Thoracic aorta (tissue), 2 donors: Measurements from ENCODE around the gene LRRN4CL. TPM values are rescaled to one million over a fixed set of nuclear protein-coding genes. Genes with fewer than 3 reads are reported as not detected.

Experiments used
- ATAC-seq: fragments of 150-250 bp; one replicate; pipeline ENCODE4 v1.8.0; 2017; ENCODE audit warnings: low read depth; ENCODE audit not compliant: insufficient number of reproducible peaks, low FRiP score
- DNase-seq: peaks from one replicate; pipeline ENCODE4 v3.0.0-alpha.2; 2020; ENCODE audit warnings: low spot score
- H3K27ac ChIP-seq, 2 donors: fragments of 200-600 bp; sonication (generic); 1 replicate in 1 of 2; 2 replicates in 1 of 2; pipeline ENCODE4 v1.5.1; 2016; ENCODE audit warnings: mild to moderate bottlenecking in 2 of 2, moderate library complexity in 2 of 2
- H3K27me3 ChIP-seq: fragments of 200-600 bp; sonication (generic); replicated peaks from 2 replicates; pipeline ENCODE4 v1.6.0; 2016; ENCODE audit warnings: mild to moderate bottlenecking; ENCODE audit not compliant: insufficient read depth
- H3K36me3 ChIP-seq: fragments of 200-600 bp; sonication (generic); one replicate; pipeline ENCODE4 v1.5.1; 2016
- H3K4me1 ChIP-seq, 2 donors: fragments of 200-600 bp; sonication (generic); 1 replicate in 1 of 2; 2 replicates in 1 of 2; pipeline versions ENCODE4 v1.5.1 to v1.6.0; 2016; ENCODE audit warnings: low read depth in 2 of 2, mild to moderate bottlenecking in 1 of 2; ENCODE audit not compliant: control insufficient read depth in 1 of 2
- H3K4me3 ChIP-seq: fragments of 200-600 bp; sonication (generic); 2 replicates; pipeline ENCODE4 v1.5.1; 2016; ENCODE audit warnings: mild to moderate bottlenecking
- H3K9me3 ChIP-seq: fragments of 200-600 bp; sonication (generic); 2 replicates; pipeline ENCODE4 v1.5.1; 2016
- CTCF ChIP-seq: fragments of 200-600 bp; sonication (generic); IDR thresholded peaks from one replicate; pipeline ENCODE4 v1.5.1; 2019; ENCODE audit warnings: antibody characterized with exemption
- total RNA-seq, 2 donors: library from RNA; depleted of rRNA; stranded (reverse); fragments of >200 nt; gene quantifications; one replicate each; pipeline versions ENCODE4 v1.1.0 to v1.2.3, GENCODE V29; 2016

The LRRN4CL gene
- total RNA-seq, 2 donors from 2014 or later, result 10.5 to 22.5 TPM

GRCh38 chr11:62709247-62710000 is 20.1 kb upstream of the LRRN4CL start:
- peak; percentile 76 for ATAC-seq
- TF ChIP-seq CTCF, result no peak
- Histone ChIP-seq H3K27ac (peak overlapping the region; percentile 89 to 97), H3K27me3 (no peaks in the 10 kb centered on the region), H3K36me3 (peaks cover 14% of the 10 kb centered on the region), H3K4me3 (peak overlapping the region; percentile 71), H3K9me3 (no peaks in the 10 kb centered on the region), H3K4me1 (peaks cover 12 to 44% of the 10 kb centered on the region in 2 donors)
- peak; percentile 97 for DNase-seq

GRCh38 chr11:62708793-62709192 is 19.5 kb upstream of the LRRN4CL start:
- H3K36me3 ChIP-seq, result peaks cover 10% of the 10 kb centered on the region
- H3K4me1 ChIP-seq, result peaks cover 12 to 44% of the 10 kb centered on the region in 2 donors
- no peak for ATAC-seq
- DNase-seq, result no peak
- H3K9me3 ChIP-seq, result no peaks in the 10 kb centered on the region
- no peak for TF ChIP-seq CTCF
- H3K27ac ChIP-seq, result peak overlapping the region; percentile 89 to 97
- no peaks in the 10 kb centered on the region for H3K27me3 ChIP-seq
- peak overlapping the region; percentile 71 for H3K4me3 ChIP-seq

- Histone ChIP-seq H3K36me3 (peaks cover 10% of the 10 kb centered on the region), H3K4me3 (peak overlapping the region; percentile 71), H3K4me1 (peaks cover 12 to 44% of the 10 kb centered on the region in 2 donors), H3K27me3 (no peaks in the 10 kb centered on the region), H3K27ac (peak overlapping the region in 1 of 2 donors; percentile 89), H3K9me3 (no peaks in the 10 kb centered on the region)
- TF ChIP-seq CTCF, result no peak
- no peak for DNase-seq
- no peak for ATAC-seq
These were observed 19.1 kb upstream of the LRRN4CL start for GRCh38 chr11:62708392-62708791.

GRCh38 chr11:62707277-62707861 is 18.0 kb upstream of the LRRN4CL start, which contains the start of the genes BSCL2 and GNG3:
Gene BSCL2, minus strand, starts transcription at chr11:62707424. Its CDS starts 229 bp downstream, at chr11:62707195.
Gene GNG3, plus strand, starts transcription at chr11:62707676. Its CDS starts 620 bp downstream, at chr11:62708296.
- Histone ChIP-seq H3K9me3 (no peaks in the 10 kb centered on the region), H3K27me3 (no peaks in the 10 kb centered on the region), H3K4me3 (peak within 1 kb of the TSS; percentile 82), H3K36me3 (peaks cover 10% of the 10 kb centered on the region), H3K27ac (peak within 1 kb of the TSS; percentile 59 to 62), H3K4me1 (peaks cover 12 to 44% of the 10 kb centered on the region in 2 donors)
- no peak for TF ChIP-seq CTCF
- no peak for DNase-seq
- no peak for ATAC-seq

GRCh38 chr11:62706850-62707247 is 17.5 kb upstream of the LRRN4CL start:
- Histone ChIP-seq H3K27me3 (no peaks in the 10 kb centered on the region), H3K27ac (peak overlapping the region; percentile 59 to 62), H3K4me3 (peak overlapping the region; percentile 82), H3K9me3 (no peaks in the 10 kb centered on the region), H3K4me1 (peaks cover 12 to 44% of the 10 kb centered on the region in 2 donors), H3K36me3 (peaks cover 10% of the 10 kb centered on the region)
- no peak for TF ChIP-seq CTCF
- ATAC-seq (no peak), DNase-seq (no peak)
